Common myeloid progenitor, CD34-positive (primary cell): ENCODE data around the gene CHPF2.
A peak's percentile ranks its signal among the peaks of the same experiment; 100 is the strongest.

Experiments
- CTCF ChIA-PET: fragments of 350-600 bp; sonication (Branson Sonifier 250); formaldehyde crosslinking; loops from one replicate; lab custom pipeline; 2021; ENCODE audit warnings: antibody characterized with exemption; lab: Charles Lee
- POLR2A ChIA-PET: fragments of 350-600 bp; sonication (Branson Sonifier 250); formaldehyde crosslinking; loops from one replicate; lab custom pipeline; 2021; ENCODE audit warnings: antibody characterized with exemption; lab: Charles Lee
- DNase-seq, 3 donors: peaks; one replicate each; pipeline versions ENCODE4 v3.0.0 to v3.0.0-alpha.2; 2013
- H3K27ac ChIP-seq, 2 experiments: 1 replicate in 1 of 2; 2 replicates in 1 of 2; pipeline ENCODE4 v1.7.0; 2013; ENCODE audit warnings: inconsistent platforms in 2 of 2, low read length in 2 of 2, mild to moderate bottlenecking in 2 of 2, low read depth in 1 of 2, moderate library complexity in 1 of 2; ENCODE audit not compliant: severe bottlenecking in 2 of 2, insufficient read depth in 1 of 2, poor library complexity in 1 of 2
- H3K27me3 ChIP-seq, 5 experiments: replicated peaks in 2 of 5; 1 replicate in 3 of 5; 2 replicates in 2 of 5; pipeline versions ENCODE4 v1.6.1 to v1.7.0; 2013; ENCODE audit warnings: low read length in 4 of 5, mild to moderate bottlenecking in 2 of 5, moderate library complexity in 2 of 5, inconsistent platforms in 1 of 5; ENCODE audit not compliant: insufficient read depth in 5 of 5, control insufficient read depth in 4 of 5
- H3K36me3 ChIP-seq, 4 experiments: 1 replicate in 2 of 4; 2 replicates in 2 of 4; pipeline versions ENCODE4 v1.6.1 to v1.7.0; 2013; ENCODE audit warnings: low read length in 3 of 4, control low read depth in 1 of 4, mild to moderate bottlenecking in 1 of 4; ENCODE audit not compliant: control insufficient read depth in 4 of 4, insufficient read depth in 4 of 4
- H3K4me1 ChIP-seq, 4 experiments: 1 replicate in 3 of 4; 2 replicates in 1 of 4; pipeline versions ENCODE4 v1.6.1 to v1.7.1; 2013; ENCODE audit warnings: low read length in 3 of 4, mild to moderate bottlenecking in 3 of 4, control low read depth in 1 of 4, inconsistent platforms in 1 of 4, moderate library complexity in 1 of 4; ENCODE audit not compliant: control insufficient read depth in 4 of 4, insufficient read depth in 4 of 4; ENCODE audit errors: control extremely low read depth in 1 of 4
- H3K4me3 ChIP-seq, 7 experiments: 1 replicate in 4 of 7; 2 replicates in 3 of 7; pipeline versions ENCODE4 v1.5.1 to v1.7.0; 2013; ENCODE audit warnings: mild to moderate bottlenecking in 7 of 7, low read length in 6 of 7, moderate library complexity in 6 of 7, inconsistent platforms in 2 of 7, low read depth in 2 of 7, control low read depth in 1 of 7; ENCODE audit not compliant: insufficient read depth in 4 of 7, control insufficient read depth in 1 of 7; ENCODE audit errors: extremely low read depth in 1 of 7
- H3K9me3 ChIP-seq, 5 experiments: 1 replicate in 4 of 5; 2 replicates in 1 of 5; pipeline versions ENCODE4 v1.6.1 to v1.7.1; 2013; ENCODE audit warnings: low read length in 4 of 5, mild to moderate bottlenecking in 2 of 5, inconsistent platforms in 1 of 5, low read depth in 1 of 5, moderate library complexity in 1 of 5; ENCODE audit not compliant: control insufficient read depth in 4 of 5, insufficient read depth in 2 of 5; ENCODE audit errors: control extremely low read depth in 1 of 5
- WGBS: methylation state at CpG from one replicate; pipeline ENCODE4 v1.1.5; 2013; ENCODE audit not compliant: insufficient coverage; 5-methylcytosine and 5-hydroxymethylcytosine counted together

Gene CHPF2

GRCh38 chr7:151245360-151246101, 13.2 kb downstream of the CHPF2 start:
- Histone ChIP-seq H3K27me3 (peaks cover 0 to 59% (median 27%) of the 10 kb centered on the region in 5 experiments), H3K9me3 (no peaks in the 10 kb centered on the region), H3K4me3 (peak overlapping the region in 5 of 7 experiments; percentile 32 to 62 (median 46)), H3K36me3 (peaks cover 0 to 9% (median 5%) of the 10 kb centered on the region in 4 experiments), H3K27ac (no peak overlapping the region), H3K4me1 (peaks cover 5 to 56% (median 55%) of the 10 kb centered on the region in 4 experiments)
- ChIA-PET POLR2A (interaction anchor here (0.6 kb wide), 1 partner anchor 10 kb away, joined by 4 read pairs; no protein-coding TSS in a partner anchor), CTCF (interaction anchor here (0.8 to 7.9 kb wide), 23 partner anchors 9 to 637 kb away, joined by 3 to 98 read pairs (median 5); partner anchors contain the start of genes CHPF2 and H2BK1)
- 5% methylated on average over 39 of the region's 60 CpGs for WGBS
- DNase-seq, result peak; percentile 61 to 72 (median 71)

GRCh38 chr7:151246102-151246850, 14.0 kb downstream of the CHPF2 start:
- WGBS, result 64% methylated on average over 8 of the region's 13 CpGs
- Histone ChIP-seq H3K36me3 (peaks cover 0 to 4% (median 2%) of the 10 kb centered on the region in 4 experiments), H3K27me3 (peaks cover 0 to 66% (median 35%) of the 10 kb centered on the region in 5 experiments), H3K4me1 (peaks cover 5 to 59% (median 56%) of the 10 kb centered on the region in 4 experiments), H3K4me3 (peak overlapping the region in 1 of 7 experiments; percentile 15), H3K9me3 (no peaks in the 10 kb centered on the region), H3K27ac (no peak overlapping the region)
- CTCF ChIA-PET, result interaction anchor here (0.8 to 7.9 kb wide), 19 partner anchors 8 to 116 kb away, joined by 3 to 98 read pairs (median 5); partner anchors contain the start of gene CHPF2
- POLR2A ChIA-PET, result interaction anchor here (1.0 kb wide), 1 partner anchor 27 kb away, joined by 3 read pairs; no protein-coding TSS in a partner anchor
- no peak for DNase-seq

- Histone ChIP-seq H3K27me3 (peaks cover 0 to 72% (median 35%) of the 10 kb centered on the region in 5 experiments), H3K4me1 (peaks cover 5 to 65% (median 60%) of the 10 kb centered on the region in 4 experiments), H3K4me3 (no peak overlapping the region), H3K9me3 (no peaks in the 10 kb centered on the region), H3K36me3 (peaks cover 0 to 2% (median 0%) of the 10 kb centered on the region in 4 experiments), H3K27ac (no peak overlapping the region)
- no peak for DNase-seq
- 67% methylated on average over 2 of the region's 4 CpGs for WGBS
- ChIA-PET CTCF (interaction anchor here (0.9 to 7.9 kb wide), 16 partner anchors 8 to 123 kb away, joined by 3 to 98 read pairs (median 4); partner anchors contain the start of gene CHPF2), POLR2A (interaction anchor here (1.0 to 1.1 kb wide), 2 partner anchors 14 to 26 kb away, joined by 3 to 4 read pairs; partner anchors contain the start of gene CHPF2)
These were observed 14.7 kb downstream of the CHPF2 start for GRCh38 chr7:151246851-151247580.

- H3K4me3 ChIP-seq, result peak overlapping the region in 6 of 7 experiments; percentile 25 to 70 (median 47)
- H3K27me3 ChIP-seq, result peaks cover 0 to 80% (median 42%) of the 10 kb centered on the region in 5 experiments
- H3K4me1 ChIP-seq, result peaks cover 5 to 65% (median 59%) of the 10 kb centered on the region in 4 experiments
- ChIA-PET POLR2A (interaction anchor here (1.0 to 1.1 kb wide), 2 partner anchors 15 to 25 kb away, joined by 3 to 4 read pairs; partner anchors contain the start of gene CHPF2), CTCF (interaction anchor here (0.8 to 7.9 kb wide), 16 partner anchors 8 to 124 kb away, joined by 3 to 98 read pairs (median 4); partner anchors contain the start of gene CHPF2)
- no peak overlapping the region for H3K27ac ChIP-seq
- no peaks in the 10 kb centered on the region for H3K36me3 ChIP-seq
- no peak for DNase-seq
- WGBS, result 11% methylated on average over 24 of the region's 29 CpGs
- no peaks in the 10 kb centered on the region for H3K9me3 ChIP-seq
These were observed 15.5 kb downstream of the CHPF2 start for GRCh38 chr7:151247611-151248345.

- ChIA-PET POLR2A (interaction anchor here (0.7 to 1.1 kb wide), 2 partner anchors 16 to 81 kb away, joined by 3 to 4 read pairs; partner anchors contain the start of gene CHPF2), CTCF (interaction anchor here (0.8 to 7.9 kb wide), 10 partner anchors 9 to 102 kb away, joined by 3 to 98 read pairs (median 4); partner anchors contain the start of gene CHPF2)
- Histone ChIP-seq H3K9me3 (no peaks in the 10 kb centered on the region), H3K36me3 (no peaks in the 10 kb centered on the region), H3K4me3 (peak within 1 kb of the TSS; percentile 1 to 70 (median 44)), H3K4me1 (peaks cover 5 to 58% (median 53%) of the 10 kb centered on the region in 4 experiments), H3K27me3 (peaks cover 0 to 87% (median 46%) of the 10 kb centered on the region in 5 experiments), H3K27ac (no peak within 1 kb of the TSS)
- under 1% methylated on average over 59 of the region's 71 CpGs for WGBS
- DNase-seq, result peak in 2 of 3 donors; percentile 44 to 55
These were observed 16.2 kb downstream of the CHPF2 start, which contains the start of gene SMARCD3 for GRCh38 chr7:151248346-151249033. Gene SMARCD3 (minus strand): TSS chr7:151248694. CDS start chr7:151248562, 132 bp downstream.
